PC-3 (cell line): Measurements from ENCODE around the gene CSF1R. TPM values are rescaled to one million over a fixed set of nuclear protein-coding genes. Genes with fewer than 3 reads are reported as not detected.

Experiments used
- ATAC-seq: fragments of 200-7000 bp; cut with Tn5 transposase; 2 replicates; pipeline ENCODE4 v1.9.1; 2020; ENCODE audit warnings: mild to moderate bottlenecking, moderate library complexity
- BruUV-seq: library from RNA; stranded (reverse); fragments of 400-500 nt; replicated peaks from 2 replicates; lab custom pipeline; 2021; lab: Mats Ljungman, UMichigan
- CTCF ChIA-PET: fragments of 300-600 bp; sonication (Branson Sonifier 250); formaldehyde crosslinking; loops from one replicate; lab custom pipeline; 2022; ENCODE audit warnings: antibody characterized with exemption; lab: Charles Lee
- POLR2A ChIA-PET: fragments of 300-600 bp; sonication (Branson Sonifier 250); formaldehyde crosslinking; loops from one replicate; lab custom pipeline; 2022; ENCODE audit warnings: antibody characterized with exemption; ENCODE audit not compliant: unreplicated experiment; lab: Charles Lee
- DNase-seq: peaks from one replicate; pipeline ENCODE4 v3.0.0-alpha.2; 2015
- H2AFZ ChIP-seq: fragments of 300-600 bp; sonication (generic); 2 replicates; pipeline ENCODE4 v1.6.0; 2016; ENCODE audit warnings: antibody characterized with exemption, low read length
- H3F3A ChIP-seq: fragments of 300-600 bp; sonication (generic); one replicate; pipeline ENCODE4 v1.6.0; 2017; ENCODE audit warnings: antibody characterized with exemption, low read length, control low read depth, mild to moderate bottlenecking; ENCODE audit not compliant: unreplicated experiment
- H3K27ac ChIP-seq: fragments of 300-600 bp; sonication (generic); 2 replicates; pipeline ENCODE4 v1.5.1; 2016; ENCODE audit warnings: mild to moderate bottlenecking, low read length
- H3K27me3 ChIP-seq: fragments of 300-600 bp; sonication (generic); 2 replicates; pipeline ENCODE4 v1.6.1; 2016; ENCODE audit warnings: low read length, mixed read lengths
- H3K36me3 ChIP-seq: fragments of 300-600 bp; sonication (generic); 2 replicates; pipeline ENCODE4 v1.6.1; 2016; ENCODE audit warnings: low read depth, mixed run types, low read length, mixed read lengths
- H3K4me1 ChIP-seq: fragments of 300-600 bp; sonication (generic); 2 replicates; pipeline ENCODE4 v1.5.1; 2016; ENCODE audit warnings: low read length; ENCODE audit not compliant: insufficient read depth
- H3K4me2 ChIP-seq: fragments of 300-600 bp; sonication (generic); 2 replicates; pipeline ENCODE4 v1.6.0; 2016; ENCODE audit warnings: low read length
- H3K4me3 ChIP-seq: fragments of 300-600 bp; sonication (generic); 2 replicates; pipeline ENCODE4 v1.5.1; 2016; ENCODE audit warnings: mild to moderate bottlenecking, low read length, mixed read lengths
- H3K79me2 ChIP-seq: fragments of 300-600 bp; sonication (generic); 2 replicates; pipeline ENCODE4 v1.6.1; 2017; ENCODE audit warnings: low read length, mixed read lengths
- H3K9ac ChIP-seq: fragments of 300-600 bp; sonication (generic); 2 replicates; pipeline ENCODE4 v1.6.0; 2016; ENCODE audit warnings: mild to moderate bottlenecking, low read length
- H3K9me2 ChIP-seq: fragments of 300-600 bp; sonication (generic); replicated peaks from 2 replicates; pipeline ENCODE4 v1.6.1; 2016; ENCODE audit warnings: mixed run types, low read length, mixed read lengths
- H3K9me3 ChIP-seq: fragments of 300-600 bp; sonication (generic); 2 replicates; pipeline ENCODE4 v1.6.1; 2016; ENCODE audit warnings: low read length, mixed read lengths
- H4K20me1 ChIP-seq: fragments of 300-600 bp; sonication (generic); 2 replicates; pipeline ENCODE4 v1.6.1; 2016; ENCODE audit warnings: low read length, mixed read lengths
- CTCF ChIP-seq: fragments of 300-600 bp; sonication (generic); conservative IDR thresholded peaks from 2 replicates; pipeline ENCODE4 v1.5.1; 2017; ENCODE audit warnings: antibody characterized with exemption, low read depth, mild to moderate bottlenecking, low read length
- EZH2 ChIP-seq: fragments of 300-600 bp; sonication (generic); IDR thresholded peaks from one replicate; pipeline ENCODE4 v1.6.1; 2017; ENCODE audit warnings: antibody characterized with exemption, mild to moderate bottlenecking, low read length; ENCODE audit not compliant: unreplicated experiment
- EZH2phosphoT487 ChIP-seq: fragments of 300-600 bp; sonication (generic); IDR thresholded peaks from 2 replicates; pipeline ENCODE4 v1.6.1; 2018; ENCODE audit warnings: mild to moderate bottlenecking, antibody characterized with exemption, low read length, borderline replicate concordance
- intact Hi-C: fragments of 100-400 bp; cut with micrococcal nuclease; formaldehyde crosslinking; loops from 2 replicates; pipeline ENCODE4 v1.9.0; 2023
- total RNA-seq: library from RNA; depleted of rRNA; stranded (reverse); fragments of >200 nt; gene quantifications from 2 replicates; pipeline ENCODE4 v1.2.3, GENCODE V29; 2014

CSF1R gene
- total RNA-seq, 1 experiment from 2014 or later = not detected

- no peaks in the 10 kb centered on the region for H3K36me3 ChIP-seq
- no peaks in the 10 kb centered on the region for H3K9me3 ChIP-seq
- H3K9ac ChIP-seq = no peak overlapping the region
- no peak for DNase-seq
- CTCF ChIA-PET = interaction anchor here (0.5 kb wide), 1 partner anchor 987 kb away, joined by 3 read pairs; no protein-coding TSS in a partner anchor
- no peaks in the 10 kb centered on the region for H3K27me3 ChIP-seq
- POLR2A ChIA-PET = no interaction called here
- H2AFZ ChIP-seq = no peak overlapping the region
- no peaks in the 10 kb centered on the region for H3K4me1 ChIP-seq
- H3K4me2 ChIP-seq = no peak overlapping the region
- no peaks in the 10 kb centered on the region for H3F3A ChIP-seq
- H3K4me3 ChIP-seq = no peak overlapping the region
- H3K9me2 ChIP-seq = no peaks in the 10 kb centered on the region
- BruUV-seq = no TSS peak
- no peak for ATAC-seq
- H4K20me1 ChIP-seq = no peaks in the 10 kb centered on the region
- intact Hi-C loops = no loop called here
- no peaks in the 10 kb centered on the region for H3K79me2 ChIP-seq
- TF ChIP-seq EZH2 (no peak), CTCF (no peak), EZH2phosphoT487 (no peak)
- H3K27ac ChIP-seq = no peak overlapping the region
Observed at GRCh38 chr5:150121448-150122157, 35.2 kb upstream of the CSF1R start.

GRCh38 chr5:150120617-150121447 lies 34.5 kb upstream of the CSF1R start:
- H3K36me3 ChIP-seq = no peaks in the 10 kb centered on the region
- POLR2A ChIA-PET = no interaction called here
- TF ChIP-seq EZH2 (no peak), CTCF (no peak), EZH2phosphoT487 (no peak)

More at GRCh38 chr5:150120617-150121447, 34.5 kb upstream of the CSF1R start:
- CTCF ChIA-PET = interaction anchor here (0.6 kb wide), 1 partner anchor 148 kb away, joined by 3 read pairs; no protein-coding TSS in a partner anchor
- Histone ChIP-seq H3K4me2 (no peak overlapping the region), H3K4me3 (no peak overlapping the region), H3K9ac (no peak overlapping the region), H3K9me3 (no peaks in the 10 kb centered on the region), H4K20me1 (no peaks in the 10 kb centered on the region), H3K4me1 (no peaks in the 10 kb centered on the region), H3K27ac (no peak overlapping the region), H2AFZ (no peak overlapping the region), H3F3A (no peaks in the 10 kb centered on the region), H3K9me2 (no peaks in the 10 kb centered on the region), H3K27me3 (no peaks in the 10 kb centered on the region), H3K79me2 (no peaks in the 10 kb centered on the region)
- no peak for ATAC-seq
- DNase-seq = no peak
- no TSS peak for BruUV-seq
- intact Hi-C loops = no loop called here
